Activated CD4-positive, CD25-positive, alpha-beta regulatory T cell treated with anti-CD3 and anti-CD28 coated beads, Interleukin-2, amount 50 U/mL, for 72 hours (primary cell): ENCODE data around the gene PRKD3.

Experiments
- DNase-seq: peaks from one replicate; pipeline ENCODE4 v3.0.0; 2021

The PRKD3 gene

GRCh38 chr2:37342591-37343220 lies 18.1 kb upstream of the PRKD3 start:
- no peak for DNase-seq

- DNase-seq, result no peak
Observed at GRCh38 chr2:37340637-37341036, 16.0 kb upstream of the PRKD3 start.

GRCh38 chr2:37338933-37339332 lies 14.3 kb upstream of the PRKD3 start:
- DNase-seq, result no peak

- no peak for DNase-seq
Observed at GRCh38 chr2:37337620-37338280, 13.1 kb upstream of the PRKD3 start.

GRCh38 chr2:37335604-37336003 lies 11.0 kb upstream of the PRKD3 start:
- DNase-seq, result no peak

- DNase-seq, result no peak
Observed at GRCh38 chr2:37333256-37333655, 8.6 kb upstream of the PRKD3 start.

- no peak for DNase-seq
Observed at GRCh38 chr2:37332560-37332959, 7.9 kb upstream of the PRKD3 start.

GRCh38 chr2:37330681-37331080 lies 6.0 kb upstream of the PRKD3 start:
- no peak for DNase-seq

- no peak for DNase-seq
Observed at GRCh38 chr2:37326866-37327634, 2.4 kb upstream of the PRKD3 start.

- no peak for DNase-seq
Observed at GRCh38 chr2:37326285-37326684, 1.7 kb upstream of the PRKD3 start.

GRCh38 chr2:37325625-37326071 lies 1.0 kb upstream of the PRKD3 start:
- DNase-seq, result no peak

- no peak for DNase-seq
Observed at GRCh38 chr2:37324536-37324785, 172 bp downstream of the PRKD3 start.

- DNase-seq, result peak; percentile 36
Observed at GRCh38 chr2:37323781-37324535, 675 bp downstream of the PRKD3 start.

GRCh38 chr2:37323176-37323780 lies 1.4 kb downstream of the PRKD3 start:
- DNase-seq, result no peak

GRCh38 chr2:37322368-37322767 lies 2.3 kb downstream of the PRKD3 start:
- DNase-seq, result no peak

GRCh38 chr2:37321029-37321682 lies 3.5 kb downstream of the PRKD3 start:
- no peak for DNase-seq

GRCh38 chr2:37319754-37320609 lies 4.7 kb downstream of the PRKD3 start:
- no peak for DNase-seq

GRCh38 chr2:37318401-37318800 lies 6.2 kb downstream of the PRKD3 start:
- no peak for DNase-seq

- no peak for DNase-seq
Observed at GRCh38 chr2:37317746-37318145, 6.9 kb downstream of the PRKD3 start.

- DNase-seq, result no peak
Observed at GRCh38 chr2:37316181-37316580, 8.5 kb downstream of the PRKD3 start.

GRCh38 chr2:37315364-37315763 lies 9.3 kb downstream of the PRKD3 start:
- no peak for DNase-seq

- DNase-seq, result no peak
Observed at GRCh38 chr2:37307500-37307899, 17.1 kb downstream of the PRKD3 start.
